Measurements from ENCODE around the gene MBD3L4. TPM values are rescaled to one million over a fixed set of nuclear protein-coding genes. Genes with fewer than 3 reads are reported as not detected.

The MBD3L4 gene
- total and polyA plus RNA-seq, 10 of the 15 experiments (the other 5 are each of a cell fraction or from before 2014, with no cell fraction given) = not detected

- ChIA-PET CTCF (interaction anchor here (0.7 to 1.2 kb wide), 3 partner anchors 15 to 133 kb away, joined by 3 to 7 read pairs (median 3); no protein-coding TSS in a partner anchor), SMC1A (ENCODE audit: uncharacterized antibody, unreplicated experiment) (interaction anchor here (1.0 to 2.1 kb wide), 8 partner anchors 9 to 104 kb away, joined by 3 to 13 read pairs (median 8); partner anchors contain the start of gene ZNF557), RAD21 (ENCODE audit: unreplicated experiment) (interaction anchor here (0.8 to 1.8 kb wide), 7 partner anchors 8 to 344 kb away, joined by 3 to 9 read pairs (median 8); partner anchors contain the start of gene ZNF557), POLR2A (interaction anchor here (0.9 to 2.4 kb wide), 5 partner anchors 9 to 187 kb away, joined by 3 to 13 read pairs (median 7); partner anchors contain the start of gene ZNF557)
- Histone ChIP-seq H3K9me3 (replicated peaks; ENCODE audit: control insufficient read depth, insufficient read depth, low read length) (peaks cover 3% of the 10 kb centered on the region; the same call in 1 of the 3 replicates), H3K4me2 (ENCODE audit: control insufficient read depth, insufficient read depth) (no peak overlapping the region), H3K4me1 (ENCODE audit: control insufficient read depth, insufficient read depth, low read length) (no peaks in the 10 kb centered on the region), H3K79me2 (ENCODE audit: control insufficient read depth, insufficient read depth, low read length) (no peaks in the 10 kb centered on the region), H4K20me1 (ENCODE audit: control insufficient read depth, insufficient read depth) (no peaks in the 10 kb centered on the region), H3K27ac (ENCODE audit: control insufficient read depth, insufficient read depth) (no peak overlapping the region), H3K36me3 (ENCODE audit: control insufficient read depth in 2 of 2, insufficient read depth in 2 of 2, low read length in 1 of 2) (no peaks in the 10 kb centered on the region), H2AFZ (ENCODE audit: control insufficient read depth, low read depth, low read length) (no peak overlapping the region), H3K27me3 (replicated peaks in 1 of 2; ENCODE audit: control insufficient read depth in 2 of 2, insufficient read depth in 2 of 2, low read length in 1 of 2) (no peaks in the 10 kb centered on the region), H3K9ac (ENCODE audit: control insufficient read depth, insufficient read depth, low read length) (no peak overlapping the region), H3K4me3 (no peak overlapping the region)
- in situ Hi-C loops (cut with MboI) (no loop called here), intact Hi-C loops (cut with micrococcal nuclease; ENCODE audit: unreplicated experiment) (no loop called here)
- no TSS peak for BruUV-seq (replicated peaks)
- ATAC-seq (peak; percentile 81), DNase-seq (ENCODE audit: low read depth, low spot score) (no peak), FAIRE-seq (no peak)
- WGBS (ENCODE audit: insufficient coverage, insufficient replicate concordance, low lambda C conversion rate, missing lambda C conversion rate) = 3% methylated on average over 4 of the region's 4 CpGs
- TF ChIP-seq BCL3 (IDR thresholded peaks at IDR 0.05; ENCODE audit: borderline replicate concordance, insufficient read depth, low read depth, low read length, poor library complexity, severe bottlenecking) (no peak), MTA2 (IDR thresholded peaks at IDR 0.05; ENCODE audit: low read depth) (no peak; the same call in 1 of the 2 replicates), RCOR1 (conservative IDR thresholded peaks at IDR 0.05; ENCODE audit: low read depth, low read length) (no peak), ZNF592 (IDR thresholded peaks at IDR 0.05) (no peak), KDM1A (IDR thresholded peaks at IDR 0.05; ENCODE audit: borderline replicate concordance) (no peak), MLLT1 (IDR thresholded peaks at IDR 0.05) (no peak), YBX1 (IDR thresholded peaks at IDR 0.05) (no peak), NBN (IDR thresholded peaks at IDR 0.05) (no peak), NR2F1 (conservative IDR thresholded peaks at IDR 0.05) (no peak), BHLHE40 (IDR thresholded peaks at IDR 0.05; ENCODE audit: borderline replicate concordance in 1 of 2, low read depth in 2 of 2, low read length in 1 of 2) (no peak), ATF3 (IDR thresholded peaks at IDR 0.05; ENCODE audit: borderline replicate concordance, extremely low read depth, low read depth, low read length) (no peak), CREM (IDR thresholded peaks at IDR 0.05; ENCODE audit: low read depth) (no peak), SMARCA5 (IDR thresholded peaks at IDR 0.05) (no peak)
Observed at GRCh38 chr19:6996810-6997209, 43.2 kb downstream of the MBD3L4 start.

All from GM12878 (cell line).